ENCODE results near the gene ASB18. TPM values are rescaled to one million over a fixed set of nuclear protein-coding genes. Genes with fewer than 3 reads are reported as not detected.

The ASB18 gene
- total and polyA plus RNA-seq, 10 of the 15 experiments (the other 5 are each of a cell fraction or from before 2014, with no cell fraction given) = not detected

GRCh38 chr2:236215196-236215595, 49.0 kb downstream of the ASB18 start:
- no TSS peak for BruUV-seq (replicated peaks)

GRCh38 chr2:236214376-236214995, 49.7 kb downstream of the ASB18 start:
- Histone ChIP-seq H3K9ac (ENCODE audit: control insufficient read depth, insufficient read depth, low read length) (no peak overlapping the region), H3K27me3 (replicated peaks in 1 of 2; ENCODE audit: control insufficient read depth in 2 of 2, insufficient read depth in 2 of 2, low read length in 1 of 2) (peaks cover 0 to 2% of the 10 kb centered on the region in 2 experiments; a peak in 2 of 4 replicates), H3K4me2 (ENCODE audit: control insufficient read depth, insufficient read depth) (no peak overlapping the region), H2AFZ (ENCODE audit: control insufficient read depth, low read depth, low read length) (no peak overlapping the region), H3K4me3 (no peak overlapping the region), H3K27ac (ENCODE audit: control insufficient read depth, insufficient read depth) (no peak overlapping the region), H3K79me2 (ENCODE audit: control insufficient read depth, insufficient read depth, low read length) (no peaks in the 10 kb centered on the region), H4K20me1 (ENCODE audit: control insufficient read depth, insufficient read depth) (no peaks in the 10 kb centered on the region), H3K9me3 (replicated peaks; ENCODE audit: control insufficient read depth, insufficient read depth, low read length) (no peaks in the 10 kb centered on the region), H3K4me1 (ENCODE audit: control insufficient read depth, insufficient read depth, low read length) (no peaks in the 10 kb centered on the region), H3K36me3 (ENCODE audit: control insufficient read depth in 2 of 2, insufficient read depth in 2 of 2, low read length in 1 of 2) (no peaks in the 10 kb centered on the region)
- ATAC-seq (no peak), DNase-seq (ENCODE audit: low read depth, low spot score) (no peak), FAIRE-seq (no peak)
- POLR2A ChIA-PET = no interaction called here
- no TSS peak for BruUV-seq (replicated peaks)
- RAD21 ChIA-PET (ENCODE audit: unreplicated experiment) = no interaction called here
- in situ Hi-C loops (cut with MboI) (no loop called here), intact Hi-C loops (cut with micrococcal nuclease; ENCODE audit: unreplicated experiment) (no loop called here)
- 82% methylated on average over 35 of the region's 92 CpGs for WGBS (ENCODE audit: insufficient coverage, insufficient replicate concordance, low lambda C conversion rate, missing lambda C conversion rate)
- TF ChIP-seq MAX (IDR thresholded peaks at IDR 0.05; ENCODE audit: low read depth, low read length) = no peak
- TF ChIP-seq USF1 (IDR thresholded peaks at IDR 0.05; ENCODE audit: borderline replicate concordance, extremely low read length, insufficient read depth, low read depth, low read length) = no peak
- TF ChIP-seq STAT1 (conservative IDR thresholded peaks at IDR 0.05) = no peak
- TF ChIP-seq PML (IDR thresholded peaks at IDR 0.05; ENCODE audit: low read length) = no peak
- no peak for TF ChIP-seq TCF12 (IDR thresholded peaks at IDR 0.05; ENCODE audit: low read depth, low read length)
- no peak for TF ChIP-seq PAX5 (IDR thresholded peaks at IDR 0.05; ENCODE audit: borderline replicate concordance, low read depth, low read length)
- no peak for TF ChIP-seq ZBTB11 (CRISPR knock-in tag; IDR thresholded peaks at IDR 0.05)
- CTCF ChIA-PET = no interaction called here
- SMC1A ChIA-PET (ENCODE audit: uncharacterized antibody, unreplicated experiment) = interaction anchor here (0.6 kb wide), 1 partner anchor 499 kb away, joined by 5 read pairs; no protein-coding TSS in a partner anchor

More at GRCh38 chr2:236215196-236215595, 49.0 kb downstream of the ASB18 start:
- Histone ChIP-seq H3K9ac (ENCODE audit: control insufficient read depth, insufficient read depth, low read length) (no peak overlapping the region), H3K9me3 (replicated peaks; ENCODE audit: control insufficient read depth, insufficient read depth, low read length) (no peaks in the 10 kb centered on the region), H3K27ac (ENCODE audit: control insufficient read depth, insufficient read depth) (no peak overlapping the region), H3K4me2 (ENCODE audit: control insufficient read depth, insufficient read depth) (no peak overlapping the region), H4K20me1 (ENCODE audit: control insufficient read depth, insufficient read depth) (no peaks in the 10 kb centered on the region), H2AFZ (ENCODE audit: control insufficient read depth, low read depth, low read length) (no peak overlapping the region), H3K79me2 (ENCODE audit: control insufficient read depth, insufficient read depth, low read length) (no peaks in the 10 kb centered on the region), H3K36me3 (ENCODE audit: control insufficient read depth in 2 of 2, insufficient read depth in 2 of 2, low read length in 1 of 2) (no peaks in the 10 kb centered on the region), H3K4me3 (no peak overlapping the region), H3K27me3 (replicated peaks in 1 of 2; ENCODE audit: control insufficient read depth in 2 of 2, insufficient read depth in 2 of 2, low read length in 1 of 2) (no peaks in the 10 kb centered on the region; a peak in 2 of 4 replicates), H3K4me1 (ENCODE audit: control insufficient read depth, insufficient read depth, low read length) (no peaks in the 10 kb centered on the region)
- no peak for TF ChIP-seq RB1 (IDR thresholded peaks at IDR 0.05; ENCODE audit: borderline replicate concordance)
- TF ChIP-seq RELA (IDR thresholded peaks at IDR 0.05; ENCODE audit: borderline replicate concordance, partially characterized antibody) = no peak
- no peak for TF ChIP-seq GATAD2B (conservative IDR thresholded peaks at IDR 0.05; ENCODE audit: low read depth)
- no peak for TF ChIP-seq NR2C1 (IDR thresholded peaks at IDR 0.05)
- TF ChIP-seq NFIC (IDR thresholded peaks at IDR 0.05; ENCODE audit: low read depth, low read length) = no peak
- no peak for TF ChIP-seq EP300 (IDR thresholded peaks at IDR 0.05; ENCODE audit: borderline replicate concordance in 1 of 2, control insufficient read depth in 1 of 2, low read depth in 2 of 2, low read length in 2 of 2)
- 13% methylated on average over 6 of the region's 6 CpGs for WGBS (ENCODE audit: insufficient coverage, insufficient replicate concordance, low lambda C conversion rate, missing lambda C conversion rate)
- intact Hi-C loops (cut with micrococcal nuclease; ENCODE audit: unreplicated experiment) = no loop called here
- POLR2A ChIA-PET = no interaction called here
- DNase-seq (ENCODE audit: low read depth, low spot score) (no peak), ATAC-seq (no peak), FAIRE-seq (no peak)
- in situ Hi-C loops (cut with MboI) = no loop called here
- RAD21 ChIA-PET (ENCODE audit: unreplicated experiment) = no interaction called here
- CTCF ChIA-PET = no interaction called here
- SMC1A ChIA-PET (ENCODE audit: uncharacterized antibody, unreplicated experiment) = interaction anchor here (0.6 kb wide), 1 partner anchor 499 kb away, joined by 5 read pairs; no protein-coding TSS in a partner anchor

All from GM12878 (cell line).